GM12878 (cell line): Measurements from ENCODE around the gene CAMKMT. TPM values are rescaled to one million over a fixed set of nuclear protein-coding genes. Genes with fewer than 3 reads are reported as not detected.
"Not testable (repeated sequence)": the region's sequence is repeated elsewhere in the genome, so short reads cannot be mapped to it uniquely, and the experiment has no call there.

Experiments
- ATAC-seq: fragments of 200-7000 bp; cut with Tn5 transposase; 3 replicates; pipeline ENCODE4 v1.9.1; 2020; ENCODE audit warnings: mild to moderate bottlenecking, moderate library complexity
- BruUV-seq: library from RNA; stranded (reverse); fragments of 400-500 nt; replicated peaks from 2 replicates; lab custom pipeline; 2021; lab: Mats Ljungman, UMichigan
- CTCF ChIA-PET: fragments of 300-600 bp; sonication (Branson Sonifier 250); formaldehyde crosslinking; extraction: SDS; loops from one replicate; lab custom pipeline; 2021; ENCODE audit warnings: inconsistent platforms; lab: Yijun Ruan, JAX
- POLR2A ChIA-PET: fragments of 350-600 bp; formaldehyde crosslinking; extraction: SDS; loops from one replicate; lab custom pipeline; 2021; ENCODE audit warnings: inconsistent platforms; lab: Charles Lee
- RAD21 ChIA-PET: fragments of 300-600 bp; sonication (Branson Sonifier 250); formaldehyde crosslinking; loops from one replicate; lab custom pipeline; 2023; ENCODE audit warnings: antibody characterized with exemption; ENCODE audit not compliant: unreplicated experiment; lab: Charles Lee
- SMC1A ChIA-PET: fragments of 300-600 bp; sonication (Branson Sonifier 250); formaldehyde crosslinking; loops from one replicate; lab custom pipeline; 2023; ENCODE audit not compliant: unreplicated experiment, uncharacterized antibody; lab: Charles Lee
- DNase-seq: peaks from one replicate; pipeline ENCODE4 v3.0.0-alpha.2; 2011; ENCODE audit warnings: low read depth, low spot score
- FAIRE-seq: peaks from 3 replicates; lab custom pipeline; 2011; peaks lifted over from hg19 to GRCh38; lab: Jason Lieb, UNC
- H2AFZ ChIP-seq: 2 replicates; pipeline ENCODE4 v1.6.0; 2011; ENCODE audit warnings: low read depth, low read length, control low read depth; ENCODE audit not compliant: control insufficient read depth
- H3K27ac ChIP-seq: 2 replicates; pipeline ENCODE4 v1.5.1; 2011; ENCODE audit warnings: control low read depth; ENCODE audit not compliant: control insufficient read depth, insufficient read depth
- H3K27me3 ChIP-seq, 2 experiments: replicated peaks in 1 of 2; 2 replicates each; pipeline versions ENCODE4 v1.6.0 to v1.6.1; 2011; ENCODE audit warnings: low read length in 1 of 2; ENCODE audit not compliant: control insufficient read depth in 2 of 2, insufficient read depth in 2 of 2
- H3K36me3 ChIP-seq, 2 experiments: 2 replicates each; pipeline ENCODE4 v1.5.1; 2011; ENCODE audit warnings: low read length in 1 of 2; ENCODE audit not compliant: control insufficient read depth in 2 of 2, insufficient read depth in 2 of 2
- H3K4me1 ChIP-seq: 2 replicates; pipeline ENCODE4 v1.6.1; 2011; ENCODE audit warnings: mild to moderate bottlenecking, low read length, moderate library complexity, mixed read lengths; ENCODE audit not compliant: control insufficient read depth, insufficient read depth
- H3K4me2 ChIP-seq: 2 replicates; pipeline ENCODE4 v1.6.0; 2011; ENCODE audit warnings: control low read depth; ENCODE audit not compliant: control insufficient read depth, insufficient read depth
- H3K4me3 ChIP-seq: fragments of 200-600 bp; sonication (generic); 2 replicates; pipeline ENCODE4 v1.5.1; 2016
- H3K79me2 ChIP-seq: 2 replicates; pipeline ENCODE4 v1.6.0; 2011; ENCODE audit warnings: low read length; ENCODE audit not compliant: control insufficient read depth, insufficient read depth
- H3K9ac ChIP-seq: 2 replicates; pipeline ENCODE4 v1.8.0; 2011; ENCODE audit warnings: low read length, control low read depth, mixed read lengths; ENCODE audit not compliant: control insufficient read depth, insufficient read depth
- H3K9me3 ChIP-seq: replicated peaks from 3 replicates; pipeline ENCODE4 v1.5.1; 2011; ENCODE audit warnings: mild to moderate bottlenecking, low read length; ENCODE audit not compliant: control insufficient read depth, insufficient read depth
- H4K20me1 ChIP-seq: 2 replicates; pipeline ENCODE4 v1.6.0; 2011; ENCODE audit not compliant: control insufficient read depth, insufficient read depth
- BACH1 ChIP-seq: fragments of 450-650 bp; IDR thresholded peaks from 2 replicates; pipeline ENCODE4 v1.6.1; 2017; ENCODE audit warnings: mild to moderate bottlenecking, borderline replicate concordance
- EP300 ChIP-seq, 2 experiments: fragments of 150-350 bp in 1 of 2; IDR thresholded peaks; 2 replicates each; pipeline ENCODE4 v1.6.1; 2011 to 2012; ENCODE audit warnings: low read depth in 2 of 2, low read length in 2 of 2, borderline replicate concordance in 1 of 2, improper control_type of control experiment in 1 of 2, inconsistent platforms in 1 of 2; ENCODE audit not compliant: control insufficient read depth in 1 of 2
- IRF4 ChIP-seq: IDR thresholded peaks from 2 replicates; pipeline ENCODE4 v1.6.1; 2011; ENCODE audit warnings: low read depth, low read length
- ZBED1 ChIP-seq: IDR thresholded peaks from 2 replicates; pipeline ENCODE4 v1.6.1; 2016; ENCODE audit warnings: borderline replicate concordance
- ZNF384 ChIP-seq: IDR thresholded peaks from 2 replicates; pipeline ENCODE4 v1.6.1; 2012; ENCODE audit warnings: low read depth, mild to moderate bottlenecking, low read length, improper control_type of control experiment, borderline replicate concordance
- ZNF622 ChIP-seq: fragments of 450-650 bp; IDR thresholded peaks from 2 replicates; pipeline ENCODE4 v1.6.1; 2017; ENCODE audit warnings: mild to moderate bottlenecking, inconsistent platforms
- WGBS: methylation state at CpG from one replicate; pipeline ENCODE4 v1.1.6; 2016; ENCODE audit warnings: low lambda C conversion rate; ENCODE audit not compliant: insufficient replicate concordance, insufficient coverage; ENCODE audit errors: missing lambda C conversion rate; 5-methylcytosine and 5-hydroxymethylcytosine counted together
- in situ Hi-C: fragments of 300-500 bp; cut with MboI; formaldehyde crosslinking; loops from 9 replicates; pipeline ENCODE4 v1.14.3; 2018; ENCODE audit warnings: mixed read lengths
- intact Hi-C: fragments of 100-400 bp; cut with micrococcal nuclease; formaldehyde crosslinking; loops from one replicate; pipeline ENCODE4 v1.14.2; 2022; ENCODE audit not compliant: unreplicated experiment
- polyA plus RNA-seq, 11 experiments: library from polyadenylated mRNA; depleted of rRNA in 4 of 11; unstranded in 6 of 11; stranded (reverse) in 5 of 11; fragments of >200 nt; fragmentation: Nextera tagmentation in 4 of 11; fragmentation: Illumina TruSeq in 1 of 11; extraction: Ambion mirVana in 4 of 11; extraction: Trizol in 1 of 11; gene quantifications; 1 replicate in 1 of 11; 2 replicates in 10 of 11; pipeline versions ENCODE4 v1.2.1 to v1.2.3, GENCODE V29; 2011 to 2016; ENCODE audit warnings: inconsistent platforms in 2 of 11, missing spikeins in 2 of 11, low read depth in 1 of 11
- total RNA-seq, 4 experiments: library from RNA; depleted of rRNA in 3 of 4; stranded (reverse); fragments of >200 nt in 3 of 4; fragmentation: Illumina TruSeq in 1 of 4; extraction: Trizol in 1 of 4; gene quantifications; 2 replicates each; pipeline versions ENCODE4 v1.2.1 to v1.2.3, GENCODE V29; 2013 to 2021
- TF ChIP-seq, protein P1 (sequence below): fragments of 450-650 bp; formaldehyde crosslinking; IDR thresholded peaks from 2 replicates; pipeline ENCODE4 v1.4.0; 2020; ENCODE audit warnings: mild to moderate bottlenecking, moderate library complexity

The CAMKMT gene
- total and polyA plus RNA-seq, 10 of the 15 experiments (the other 5 are each of a cell fraction or from before 2014, with no cell fraction given): 2.7 to 16.0 (median 11.8) TPM

DNA sequence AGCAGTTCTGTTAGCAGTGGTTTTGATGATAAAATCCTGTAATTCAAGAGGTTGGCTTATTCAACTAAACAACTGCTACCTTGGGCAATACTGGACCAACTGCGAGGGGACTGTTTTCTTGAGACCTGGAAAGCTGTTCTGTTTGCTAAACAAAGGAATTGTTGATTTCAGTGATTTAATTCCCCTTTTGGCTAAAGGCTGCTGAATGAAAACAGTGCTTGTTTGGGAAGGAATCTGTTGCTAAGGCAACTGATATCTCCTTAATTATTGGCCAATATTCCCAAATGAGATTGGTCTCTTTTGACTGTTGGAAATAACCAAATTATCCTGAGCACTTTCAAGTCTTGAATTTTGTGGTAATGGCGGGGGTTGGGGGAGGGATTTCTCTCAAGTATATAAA is 136.8 kb downstream of the CAMKMT start:
- SMC1A ChIA-PET: interaction anchor here (0.6 to 4.1 kb wide), 5 partner anchors 18 to 518 kb away, joined by 3 to 19 read pairs (median 4); no protein-coding TSS in a partner anchor
- POLR2A ChIA-PET: interaction anchor here (0.6 kb wide), 1 partner anchor 28 kb away, joined by 4 read pairs; no protein-coding TSS in a partner anchor
- intact Hi-C loops: no loop called here
- Histone ChIP-seq H2AFZ (no peak overlapping the region), H3K9me3 (no peaks in the 10 kb centered on the region), H3K27ac (no peak overlapping the region), H3K4me1 (no peaks in the 10 kb centered on the region), H3K4me3 (no peak overlapping the region), H3K27me3 (no peaks in the 10 kb centered on the region), H4K20me1 (no peaks in the 10 kb centered on the region)
- in situ Hi-C loops: no loop called here
- RAD21 ChIA-PET: interaction anchor here (0.7 to 1.3 kb wide), 3 partner anchors 81 to 169 kb away, joined by 3 to 4 read pairs (median 4); no protein-coding TSS in a partner anchor
- DNase-seq (no peak), FAIRE-seq (no peak)
- BruUV-seq: no TSS peak
- TF ChIP-seq IRF4 (no peak), ZBED1 (no peak), ZNF384 (no peak), ZNF622 (no peak), EP300 (IDR thresholded peaks at IDR 0.05; ENCODE audit: borderline replicate concordance in 1 of 2, control insufficient read depth in 1 of 2, low read depth in 2 of 2, low read length in 2 of 2) (no peak), BACH1 (no peak)
- TF ChIP-seq, protein P1, sequence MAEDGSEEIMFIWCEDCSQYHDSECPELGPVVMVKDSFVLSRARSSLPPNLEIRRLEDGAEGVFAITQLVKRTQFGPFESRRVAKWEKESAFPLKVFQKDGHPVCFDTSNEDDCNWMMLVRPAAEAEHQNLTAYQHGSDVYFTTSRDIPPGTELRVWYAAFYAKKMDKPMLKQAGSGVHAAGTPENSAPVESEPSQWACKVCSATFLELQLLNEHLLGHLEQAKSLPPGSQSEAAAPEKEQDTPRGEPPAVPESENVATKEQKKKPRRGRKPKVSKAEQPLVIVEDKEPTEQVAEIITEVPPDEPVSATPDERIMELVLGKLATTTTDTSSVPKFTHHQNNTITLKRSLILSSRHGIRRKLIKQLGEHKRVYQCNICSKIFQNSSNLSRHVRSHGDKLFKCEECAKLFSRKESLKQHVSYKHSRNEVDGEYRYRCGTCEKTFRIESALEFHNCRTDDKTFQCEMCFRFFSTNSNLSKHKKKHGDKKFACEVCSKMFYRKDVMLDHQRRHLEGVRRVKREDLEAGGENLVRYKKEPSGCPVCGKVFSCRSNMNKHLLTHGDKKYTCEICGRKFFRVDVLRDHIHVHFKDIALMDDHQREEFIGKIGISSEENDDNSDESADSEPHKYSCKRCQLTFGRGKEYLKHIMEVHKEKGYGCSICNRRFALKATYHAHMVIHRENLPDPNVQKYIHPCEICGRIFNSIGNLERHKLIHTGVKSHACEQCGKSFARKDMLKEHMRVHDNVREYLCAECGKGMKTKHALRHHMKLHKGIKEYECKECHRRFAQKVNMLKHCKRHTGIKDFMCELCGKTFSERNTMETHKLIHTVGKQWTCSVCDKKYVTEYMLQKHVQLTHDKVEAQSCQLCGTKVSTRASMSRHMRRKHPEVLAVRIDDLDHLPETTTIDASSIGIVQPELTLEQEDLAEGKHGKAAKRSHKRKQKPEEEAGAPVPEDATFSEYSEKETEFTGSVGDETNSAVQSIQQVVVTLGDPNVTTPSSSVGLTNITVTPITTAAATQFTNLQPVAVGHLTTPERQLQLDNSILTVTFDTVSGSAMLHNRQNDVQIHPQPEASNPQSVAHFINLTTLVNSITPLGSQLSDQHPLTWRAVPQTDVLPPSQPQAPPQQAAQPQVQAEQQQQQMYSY (CRISPR knock-in tag): no peak
- TF ChIP-seq, all 136 proteins: peak for 0
- WGBS: 50% methylated on average over 2 of the region's 2 CpGs
- Histone ChIP-seq H3K9ac (no peak overlapping the region), H3K36me3 (no peaks in the 10 kb centered on the region), H3K4me2 (no peak overlapping the region), H3K79me2 (no peaks in the 10 kb centered on the region)
- no peak for ATAC-seq
- CTCF ChIA-PET: interaction anchor here (0.9 to 3.9 kb wide), 4 partner anchors 17 to 217 kb away, joined by 3 to 24 read pairs (median 6); no protein-coding TSS in a partner anchor

DNA sequence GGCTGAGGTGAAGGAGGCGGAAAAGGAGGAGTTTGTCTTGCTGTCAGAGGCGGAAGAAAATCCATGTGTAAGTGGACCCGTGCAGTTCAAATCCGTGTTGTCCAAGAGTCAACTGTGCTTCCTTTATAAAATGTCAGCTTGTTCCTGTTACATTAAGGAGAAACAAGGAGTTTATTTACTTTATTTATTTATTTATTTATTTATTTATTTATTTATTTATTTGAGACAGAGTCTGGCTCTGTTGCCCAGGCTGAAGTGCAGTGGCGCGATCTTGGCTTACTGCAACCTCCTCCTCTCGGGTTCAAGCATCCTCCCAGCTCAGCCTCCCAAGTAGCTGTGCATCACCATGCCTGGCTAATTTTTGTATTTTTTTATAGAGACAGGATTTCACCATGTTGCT is 143.9 kb downstream of the CAMKMT start:
- DNase-seq, H3K9me3 ChIP-seq, ATAC-seq, H3K27ac ChIP-seq, in situ Hi-C loops, H4K20me1 ChIP-seq, H3K79me2 ChIP-seq, H2AFZ ChIP-seq, H3K4me3 ChIP-seq, FAIRE-seq, BruUV-seq, intact Hi-C loops, H3K4me2 ChIP-seq, RAD21 ChIA-PET, H3K27me3 ChIP-seq, H3K4me1 ChIP-seq, H3K9ac ChIP-seq, H3K36me3 ChIP-seq: not testable (repeated sequence)
- ChIA-PET CTCF (interaction anchor here (0.6 to 2.8 kb wide), 2 partner anchors 26 to 261 kb away, joined by 4 to 17 read pairs; no protein-coding TSS in a partner anchor), SMC1A (interaction anchor here (0.9 to 2.1 kb wide), 4 partner anchors 10 to 464 kb away, joined by 3 to 7 read pairs (median 3); no protein-coding TSS in a partner anchor), POLR2A (interaction anchor here (0.6 kb wide), 1 partner anchor 382 kb away, joined by 3 read pairs; no protein-coding TSS in a partner anchor)
- 97% methylated on average over 7 of the region's 7 CpGs for WGBS
